Osteocyte (in vitro differentiated cells): ENCODE measurements around the gene FHIT. TPM values are rescaled to one million over a fixed set of nuclear protein-coding genes. Genes with fewer than 3 reads are reported as not detected.
A peak's percentile ranks its signal among the peaks of the same experiment; 100 is the strongest.

Source experiments
- DNase-seq: peaks from one replicate; pipeline ENCODE4 v3.0.0; 2021; ENCODE audit warnings: mixed read lengths; ENCODE audit not compliant: unreplicated experiment; ENCODE audit errors: extremely low spot score
- H3K27ac Mint-ChIP-seq: one replicate; pipeline ENCODE4 v1.8.0; 2021; ENCODE audit warnings: mild to moderate bottlenecking, mixed read lengths; ENCODE audit not compliant: unreplicated experiment
- H3K27me3 Mint-ChIP-seq: one replicate; pipeline ENCODE4 v1.8.0; 2021; ENCODE audit warnings: mixed read lengths; ENCODE audit not compliant: unreplicated experiment
- H3K36me3 Mint-ChIP-seq: one replicate; pipeline ENCODE4 v1.8.0; 2021; ENCODE audit warnings: mixed read lengths; ENCODE audit not compliant: unreplicated experiment
- H3K4me1 Mint-ChIP-seq: one replicate; pipeline ENCODE4 v1.8.0; 2021; ENCODE audit warnings: mixed read lengths; ENCODE audit not compliant: unreplicated experiment
- H3K4me3 Mint-ChIP-seq: one replicate; pipeline ENCODE4 v1.8.0; 2021; ENCODE audit warnings: mild to moderate bottlenecking, moderate library complexity, mixed read lengths; ENCODE audit not compliant: unreplicated experiment
- H3K9me3 Mint-ChIP-seq: one replicate; pipeline ENCODE4 v1.8.0; 2021; ENCODE audit warnings: mixed read lengths; ENCODE audit not compliant: unreplicated experiment
- total RNA-seq: library from RNA; stranded (reverse); gene quantifications from 2 replicates; pipeline ENCODE4 v1.2.1, GENCODE V29; 2021
- TF ChIP-seq, protein P1 (sequence below): fragments of 200-600 bp; sonication (generic); IDR thresholded peaks from 2 replicates; pipeline ENCODE4 v1.5.0; 2021; ENCODE audit warnings: antibody characterized with exemption, mild to moderate bottlenecking, moderate library complexity

Gene FHIT
- total RNA-seq, 1 donor from 2014 or later: 2.3 TPM

DNA sequence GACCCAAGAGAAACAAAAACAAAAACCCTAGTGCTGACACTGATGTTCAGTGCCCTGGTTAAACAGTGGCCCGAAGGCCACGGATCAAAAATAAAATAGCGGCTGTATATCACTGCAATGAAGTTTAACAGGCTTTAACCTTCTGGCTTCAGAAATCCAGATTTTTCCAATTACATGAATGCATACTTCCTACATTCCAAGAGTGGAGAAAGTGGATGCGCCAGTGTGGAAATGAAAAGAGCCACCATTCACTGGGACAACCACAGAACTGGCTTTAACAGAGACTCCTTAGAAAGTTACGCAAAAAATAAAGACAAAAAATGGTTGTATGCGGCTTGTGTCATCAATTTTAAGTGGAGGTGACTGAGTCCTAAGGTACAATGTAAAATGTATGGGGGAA, 522.2 kb downstream of the FHIT start:
- no peak overlapping the region for H3K4me3 Mint-ChIP-seq
- no peaks in the 10 kb centered on the region for H3K36me3 Mint-ChIP-seq
- H3K9me3 Mint-ChIP-seq: peaks cover 1% of the 10 kb centered on the region
- no peak overlapping the region for H3K27ac Mint-ChIP-seq
- DNase-seq: no peak
- no peaks in the 10 kb centered on the region for H3K4me1 Mint-ChIP-seq
- TF ChIP-seq, protein P1, sequence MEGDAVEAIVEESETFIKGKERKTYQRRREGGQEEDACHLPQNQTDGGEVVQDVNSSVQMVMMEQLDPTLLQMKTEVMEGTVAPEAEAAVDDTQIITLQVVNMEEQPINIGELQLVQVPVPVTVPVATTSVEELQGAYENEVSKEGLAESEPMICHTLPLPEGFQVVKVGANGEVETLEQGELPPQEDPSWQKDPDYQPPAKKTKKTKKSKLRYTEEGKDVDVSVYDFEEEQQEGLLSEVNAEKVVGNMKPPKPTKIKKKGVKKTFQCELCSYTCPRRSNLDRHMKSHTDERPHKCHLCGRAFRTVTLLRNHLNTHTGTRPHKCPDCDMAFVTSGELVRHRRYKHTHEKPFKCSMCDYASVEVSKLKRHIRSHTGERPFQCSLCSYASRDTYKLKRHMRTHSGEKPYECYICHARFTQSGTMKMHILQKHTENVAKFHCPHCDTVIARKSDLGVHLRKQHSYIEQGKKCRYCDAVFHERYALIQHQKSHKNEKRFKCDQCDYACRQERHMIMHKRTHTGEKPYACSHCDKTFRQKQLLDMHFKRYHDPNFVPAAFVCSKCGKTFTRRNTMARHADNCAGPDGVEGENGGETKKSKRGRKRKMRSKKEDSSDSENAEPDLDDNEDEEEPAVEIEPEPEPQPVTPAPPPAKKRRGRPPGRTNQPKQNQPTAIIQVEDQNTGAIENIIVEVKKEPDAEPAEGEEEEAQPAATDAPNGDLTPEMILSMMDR: no peak
- H3K27me3 Mint-ChIP-seq: no peaks in the 10 kb centered on the region

DNA sequence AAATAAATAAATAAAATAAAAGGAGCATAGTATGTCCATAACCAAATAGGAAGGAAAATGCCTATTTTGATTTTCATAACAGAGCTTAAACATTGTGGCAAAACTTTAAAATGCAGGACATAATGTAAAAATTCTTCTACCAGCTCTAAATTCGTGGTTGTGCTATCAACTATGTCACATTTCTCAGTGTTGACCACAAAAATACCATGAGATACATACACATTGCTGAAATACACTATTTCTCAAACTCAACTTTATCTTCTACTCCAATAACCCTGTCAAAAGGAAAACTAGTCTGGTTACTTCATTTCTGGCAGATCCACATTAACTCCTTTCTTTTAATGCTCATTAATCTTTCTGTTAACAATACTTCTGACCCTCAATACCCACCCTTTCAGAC, 523.2 kb downstream of the FHIT start:
- no peaks in the 10 kb centered on the region for H3K4me1 Mint-ChIP-seq
- TF ChIP-seq, protein P1: no peak
- no peak overlapping the region for H3K4me3 Mint-ChIP-seq

DNA sequence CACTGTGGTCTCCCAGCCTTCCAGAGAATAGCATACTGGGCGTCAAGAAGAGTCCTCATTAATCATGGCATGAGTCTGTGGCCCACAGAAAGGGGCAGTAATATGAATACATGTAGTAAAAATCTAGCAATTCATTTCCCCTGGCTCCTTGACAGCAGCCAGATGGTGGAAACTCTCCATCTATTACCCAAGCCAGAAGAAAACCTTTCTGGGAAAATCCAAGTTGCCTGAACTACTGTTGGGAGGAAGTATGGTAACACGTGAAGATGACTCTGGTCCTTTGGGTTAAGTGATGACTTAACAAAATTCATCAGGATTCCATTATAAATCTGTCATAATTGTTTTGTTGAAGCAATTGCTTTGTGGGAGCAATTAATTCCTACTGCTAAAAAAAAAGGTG, 530.5 kb downstream of the FHIT start:
- peaks cover 5% of the 10 kb centered on the region for H3K9me3 Mint-ChIP-seq
- TF ChIP-seq, protein P1: no peak
- no peak overlapping the region for H3K4me3 Mint-ChIP-seq
- no peak overlapping the region for H3K27ac Mint-ChIP-seq
- peaks cover 11% of the 10 kb centered on the region for H3K4me1 Mint-ChIP-seq
- H3K36me3 Mint-ChIP-seq: no peaks in the 10 kb centered on the region
- H3K27me3 Mint-ChIP-seq: no peaks in the 10 kb centered on the region
- DNase-seq: no peak

More for the DNA sequence above, 523.2 kb downstream of the FHIT start:
- Mint-ChIP-seq H3K27ac (no peak overlapping the region), H3K36me3 (no peaks in the 10 kb centered on the region), H3K27me3 (no peaks in the 10 kb centered on the region), H3K9me3 (peaks cover 5% of the 10 kb centered on the region)
- no peak for DNase-seq

DNA sequence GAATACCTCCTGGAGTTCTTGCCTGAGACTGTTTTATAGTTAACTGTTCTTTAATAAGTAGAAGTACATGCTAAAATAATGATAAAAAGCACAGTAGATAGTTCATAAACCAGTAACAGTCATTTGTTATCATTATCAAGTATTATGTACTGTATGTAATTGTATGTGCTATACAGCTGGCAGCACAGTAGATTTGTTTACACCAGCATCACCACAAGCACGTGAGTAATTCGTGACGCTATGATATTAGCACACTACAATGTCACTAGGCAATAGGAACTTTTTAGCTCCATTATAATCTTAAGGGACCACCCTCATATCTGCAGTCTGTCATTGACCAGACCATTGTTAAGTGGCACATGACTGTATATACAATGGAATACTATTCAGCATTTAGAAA, 534.7 kb downstream of the FHIT start:
- DNase-seq: no peak
- no peaks in the 10 kb centered on the region for H3K36me3 Mint-ChIP-seq
- H3K27me3 Mint-ChIP-seq: no peaks in the 10 kb centered on the region
- TF ChIP-seq, protein P1: no peak
- H3K27ac Mint-ChIP-seq: no peak overlapping the region
- peaks cover under 1% of the 10 kb centered on the region for H3K9me3 Mint-ChIP-seq
- no peak overlapping the region for H3K4me3 Mint-ChIP-seq
- peaks cover 8% of the 10 kb centered on the region for H3K4me1 Mint-ChIP-seq

DNA sequence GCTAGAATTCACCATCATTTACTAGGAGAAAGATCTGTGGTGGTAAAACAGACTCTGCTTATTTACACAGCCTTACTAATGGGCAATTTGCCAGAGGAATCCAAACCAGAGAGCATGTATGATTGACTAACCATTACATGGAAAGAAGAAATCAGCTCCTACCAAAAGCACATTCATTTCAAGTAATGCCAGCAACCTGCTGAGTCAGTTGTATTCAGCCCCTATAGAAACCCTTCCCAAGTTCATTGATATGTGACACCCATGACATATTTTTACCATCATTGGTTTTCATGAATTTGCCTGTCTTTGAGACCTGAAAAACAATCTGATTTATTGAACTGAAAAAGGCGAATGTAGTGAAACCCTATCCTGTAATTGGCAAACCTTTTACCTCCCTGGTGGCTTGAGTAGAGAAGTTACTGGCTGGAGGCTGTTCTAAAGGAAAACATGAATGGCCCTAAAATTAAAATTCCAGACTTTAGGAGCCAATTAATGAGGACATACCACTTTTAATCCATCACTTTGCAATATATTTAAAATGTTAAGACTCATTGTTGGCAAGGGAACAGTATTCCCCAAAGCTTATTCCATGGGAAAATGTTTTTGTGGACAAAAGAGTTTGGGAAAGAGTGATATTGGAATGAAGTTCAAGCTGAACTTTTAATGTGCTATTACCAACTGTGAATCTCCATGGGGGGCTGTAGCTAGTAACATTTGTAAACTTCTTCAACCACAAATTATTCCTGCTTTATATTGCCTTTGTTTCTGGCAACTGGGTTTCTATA, 542.9 kb downstream of the FHIT start:
- Mint-ChIP-seq H3K27ac (peak overlapping the region; percentile 68), H3K4me3 (no peak overlapping the region), H3K9me3 (peaks cover 4% of the 10 kb centered on the region), H3K36me3 (peaks cover 2% of the 10 kb centered on the region), H3K27me3 (no peaks in the 10 kb centered on the region), H3K4me1 (peaks cover 51% of the 10 kb centered on the region)
- TF ChIP-seq, protein P1: no peak
- DNase-seq: no peak
